Measurements from ENCODE around the gene GALNT18. TPM values are rescaled to one million over a fixed set of nuclear protein-coding genes. Genes with fewer than 3 reads are reported as not detected.

GALNT18 gene
- 15.7 to 19.1 TPM (median 18.7 TPM) in 5 replicates for total RNA-seq (2022; extraction: Qiagen RNA extraction; ENCODE audit: low read depth)

GRCh38 chr11:11621573-11622339 is at the start of gene GALNT18:
GALNT18 (minus strand) TSS chr11:11622005.

GRCh38 chr11:11352878-11353277 is 268.9 kb downstream of the GALNT18 start, which contains the start of gene CSNK2A3:
CSNK2A3 (minus strand) TSS chr11:11353250; CDS start chr11:11353119, 131 bp downstream.

Other genes with a start within 250 kb of the GALNT18 start
- 27.1 to 33.0 TPM (median 30.5 TPM) in 5 replicates for gene USP47, start 220.0 kb upstream of the GALNT18 start, total RNA-seq (2022; extraction: Qiagen RNA extraction; ENCODE audit: low read depth)